ENCODE results near the gene GPR180. TPM values are rescaled to one million over a fixed set of nuclear protein-coding genes. Genes with fewer than 3 reads are reported as not detected.
"Not testable (repeated sequence)": the region's sequence is repeated elsewhere in the genome, so short reads cannot be mapped to it uniquely, and the experiment has no call there.

GPR180 gene
- polyA plus RNA-seq, 1 donor = 6.2 TPM

GRCh38 chr13:94596575-94596971 is 5.1 kb upstream of the GPR180 start:
- no peak for DNase-seq (ENCODE audit: low read depth)

- DNase-seq (ENCODE audit: low read depth) = no peak
Measured at GRCh38 chr13:94598281-94598680, 3.4 kb upstream of the GPR180 start.

- DNase-seq (ENCODE audit: low read depth) = no peak
Measured at GRCh38 chr13:94599877-94600276, 1.8 kb upstream of the GPR180 start.

GRCh38 chr13:94602467-94602866 is 810 bp downstream of the GPR180 start:
- DNase-seq (ENCODE audit: low read depth) = no peak

- no peak for DNase-seq (ENCODE audit: low read depth)
Measured at GRCh38 chr13:94607056-94607455, 5.4 kb downstream of the GPR180 start.

GRCh38 chr13:94607939-94608338 is 6.3 kb downstream of the GPR180 start:
- DNase-seq (ENCODE audit: low read depth) = no peak

GRCh38 chr13:94608586-94608985 is 6.9 kb downstream of the GPR180 start:
- no peak for DNase-seq (ENCODE audit: low read depth)

GRCh38 chr13:94609196-94609595 is 7.5 kb downstream of the GPR180 start:
- no peak for DNase-seq (ENCODE audit: low read depth)

- DNase-seq (ENCODE audit: low read depth) = no peak
Measured at GRCh38 chr13:94610475-94610874, 8.8 kb downstream of the GPR180 start.

- DNase-seq (ENCODE audit: low read depth) = no peak
Measured at GRCh38 chr13:94612050-94612449, 10.4 kb downstream of the GPR180 start.

GRCh38 chr13:94613051-94613450 is 11.4 kb downstream of the GPR180 start:
- no peak for DNase-seq (ENCODE audit: low read depth)

GRCh38 chr13:94617389-94618000 is 15.8 kb downstream of the GPR180 start:
- no peak for DNase-seq (ENCODE audit: low read depth)

GRCh38 chr13:94620286-94620896 is 18.7 kb downstream of the GPR180 start:
- DNase-seq (ENCODE audit: low read depth) = no peak

- DNase-seq (ENCODE audit: low read depth) = no peak
Measured at GRCh38 chr13:94622344-94622743, 20.7 kb downstream of the GPR180 start.

GRCh38 chr13:94623316-94623715 is 21.7 kb downstream of the GPR180 start:
- DNase-seq (ENCODE audit: low read depth) = no peak

GRCh38 chr13:94630858-94631257 is 29.2 kb downstream of the GPR180 start:
- DNase-seq (ENCODE audit: low read depth) = no peak

- no peak for DNase-seq (ENCODE audit: low read depth)
Measured at GRCh38 chr13:94632226-94632980, 30.7 kb downstream of the GPR180 start.

GRCh38 chr13:94636096-94636495 is 34.4 kb downstream of the GPR180 start:
- DNase-seq (ENCODE audit: low read depth) = not testable (repeated sequence)

GRCh38 chr13:94636942-94637578 is 35.4 kb downstream of the GPR180 start:
- DNase-seq (ENCODE audit: low read depth) = no peak

GRCh38 chr13:94637677-94638076 is 36.0 kb downstream of the GPR180 start:
- not testable (repeated sequence) for DNase-seq (ENCODE audit: low read depth)

GRCh38 chr13:94640721-94641120 is 39.1 kb downstream of the GPR180 start:
- DNase-seq (ENCODE audit: low read depth) = no peak

- peak; percentile 35 for DNase-seq (ENCODE audit: low read depth)
Measured at GRCh38 chr13:94641409-94641941, 39.8 kb downstream of the GPR180 start.
